T-helper 17 cell (primary cell): ENCODE results near the gene RGL3. TPM values are rescaled to one million over a fixed set of nuclear protein-coding genes. Genes with fewer than 3 reads are reported as not detected.

Source experiments
- ATAC-seq: fragments of 150-1000 bp; cut with Tn5 transposase; 2 replicates; pipeline ENCODE4 v1.10.0; 2021; ENCODE audit warnings: mild to moderate bottlenecking, moderate library complexity
- DNase-seq, 3 donors: peaks; one replicate each; pipeline versions ENCODE4 v3.0.0 to v3.0.0-alpha.2; 2020 to 2021
- H3K9me3 ChIP-seq: one replicate; pipeline ENCODE4 v1.7.0; 2013; ENCODE audit warnings: low read length, mild to moderate bottlenecking; ENCODE audit not compliant: control insufficient read depth, poor library complexity, severe bottlenecking
- H3K27ac Mint-ChIP-seq: one replicate; pipeline ENCODE4 v1.8.0; 2022; ENCODE audit warnings: mild to moderate bottlenecking, moderate library complexity, mixed read lengths
- H3K27me3 Mint-ChIP-seq: one replicate; pipeline ENCODE4 v1.8.0; 2022; ENCODE audit warnings: mixed read lengths
- H3K36me3 Mint-ChIP-seq: one replicate; pipeline ENCODE4 v1.8.0; 2022; ENCODE audit warnings: low read depth, mixed read lengths
- H3K4me1 Mint-ChIP-seq: one replicate; pipeline ENCODE4 v1.8.0; 2022; ENCODE audit warnings: mild to moderate bottlenecking, mixed read lengths
- H3K4me3 Mint-ChIP-seq: one replicate; pipeline ENCODE4 v1.8.0; 2022; ENCODE audit warnings: mild to moderate bottlenecking, moderate library complexity, mixed read lengths
- total RNA-seq, 4 donors: library from RNA in 2 of 4; stranded (reverse) in 2 of 4; gene quantifications; one replicate each; pipeline ENCODE4 v1.2.3 and lab custom pipeline; 2022 to 2026

RGL3 gene
- total RNA-seq, 2 donors from 2014 or later: not detected

DNA sequence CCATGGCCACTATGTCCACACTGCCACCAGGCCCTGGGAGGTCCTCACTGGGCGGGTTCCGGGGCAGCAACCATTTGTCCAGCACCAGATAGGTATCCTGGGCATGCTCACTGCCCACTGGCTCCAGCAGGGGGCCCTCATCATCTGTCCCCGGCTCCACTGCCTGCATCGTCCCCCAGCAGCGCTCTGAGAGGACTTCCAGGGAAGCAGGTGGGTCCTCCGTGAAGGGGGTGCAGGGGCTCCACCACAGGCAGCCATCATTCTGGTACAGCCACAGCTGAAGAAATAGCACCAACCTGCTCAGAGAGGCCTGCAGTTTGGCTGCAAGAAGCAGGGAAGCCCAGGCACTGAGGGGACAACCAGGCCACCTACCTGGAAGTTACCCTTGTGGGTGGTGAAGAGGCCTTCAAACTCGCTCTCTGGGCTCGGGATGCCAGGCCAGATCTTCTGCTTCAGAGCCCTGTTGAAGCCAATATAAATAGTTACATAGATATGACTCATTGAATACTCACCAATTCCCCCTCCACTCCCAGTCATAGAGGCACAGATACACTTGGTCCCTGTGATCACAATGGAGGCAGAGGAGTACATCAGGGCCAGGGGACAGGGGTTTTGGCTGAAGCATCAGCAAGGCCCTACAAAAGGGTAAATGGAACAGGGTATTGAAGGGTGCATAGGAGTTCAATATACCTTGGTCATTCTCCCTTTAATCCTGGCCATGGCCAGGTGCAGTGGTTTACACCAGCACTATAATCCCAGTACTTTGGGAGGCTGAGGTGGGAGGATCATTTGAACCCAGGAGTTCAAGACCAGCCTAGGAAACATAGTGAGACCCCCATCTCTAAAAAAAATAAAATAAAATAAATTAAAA, 40.6 kb downstream of the RGL3 start:
- Mint-ChIP-seq H3K4me3 (no peak overlapping the region), H3K36me3 (peaks cover 2% of the 10 kb centered on the region), H3K27me3 (peaks cover 13% of the 10 kb centered on the region), H3K4me1 (peaks cover 34% of the 10 kb centered on the region), H3K27ac (peak overlapping the region; percentile 57)
- DNase-seq (no peak), ATAC-seq (no peak)
- no peaks in the 10 kb centered on the region for H3K9me3 ChIP-seq

- ATAC-seq: no peak
- peaks cover 2% of the 10 kb centered on the region for H3K36me3 Mint-ChIP-seq
- DNase-seq: no peak
- H3K27me3 Mint-ChIP-seq: peaks cover 9% of the 10 kb centered on the region
- H3K27ac Mint-ChIP-seq: no peak overlapping the region
- peaks cover 38% of the 10 kb centered on the region for H3K4me1 Mint-ChIP-seq
- H3K9me3 ChIP-seq: no peaks in the 10 kb centered on the region
- no peak overlapping the region for H3K4me3 Mint-ChIP-seq
Measured at GRCh38 chr19:11377756-11378155, 41.4 kb downstream of the RGL3 start.

DNA sequence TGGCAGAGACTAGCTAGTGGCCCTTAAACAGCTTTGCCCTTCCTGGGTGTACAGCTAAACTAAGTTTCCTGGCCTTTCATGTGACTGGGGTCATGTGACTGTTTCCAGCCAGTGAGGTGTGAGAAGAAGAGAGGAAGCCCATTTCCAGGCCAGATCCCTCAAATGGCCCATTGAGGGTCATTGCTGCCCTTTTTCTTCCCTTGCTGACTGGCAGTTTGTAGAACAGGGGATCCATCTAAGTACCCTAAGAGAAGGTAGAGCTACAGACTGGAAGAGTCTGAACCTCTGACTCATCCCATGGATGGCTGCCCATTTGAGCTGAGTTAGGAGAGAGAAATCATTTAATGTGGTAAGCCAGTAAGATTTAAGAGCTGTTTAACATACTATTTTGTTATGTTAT, 41.9 kb downstream of the RGL3 start:
- Mint-ChIP-seq H3K27me3 (peaks cover 6% of the 10 kb centered on the region), H3K4me3 (no peak overlapping the region), H3K36me3 (peaks cover 2% of the 10 kb centered on the region), H3K4me1 (peaks cover 38% of the 10 kb centered on the region), H3K27ac (peak overlapping the region; percentile 2)
- DNase-seq (no peak), ATAC-seq (no peak)
- H3K9me3 ChIP-seq: no peaks in the 10 kb centered on the region

DNA sequence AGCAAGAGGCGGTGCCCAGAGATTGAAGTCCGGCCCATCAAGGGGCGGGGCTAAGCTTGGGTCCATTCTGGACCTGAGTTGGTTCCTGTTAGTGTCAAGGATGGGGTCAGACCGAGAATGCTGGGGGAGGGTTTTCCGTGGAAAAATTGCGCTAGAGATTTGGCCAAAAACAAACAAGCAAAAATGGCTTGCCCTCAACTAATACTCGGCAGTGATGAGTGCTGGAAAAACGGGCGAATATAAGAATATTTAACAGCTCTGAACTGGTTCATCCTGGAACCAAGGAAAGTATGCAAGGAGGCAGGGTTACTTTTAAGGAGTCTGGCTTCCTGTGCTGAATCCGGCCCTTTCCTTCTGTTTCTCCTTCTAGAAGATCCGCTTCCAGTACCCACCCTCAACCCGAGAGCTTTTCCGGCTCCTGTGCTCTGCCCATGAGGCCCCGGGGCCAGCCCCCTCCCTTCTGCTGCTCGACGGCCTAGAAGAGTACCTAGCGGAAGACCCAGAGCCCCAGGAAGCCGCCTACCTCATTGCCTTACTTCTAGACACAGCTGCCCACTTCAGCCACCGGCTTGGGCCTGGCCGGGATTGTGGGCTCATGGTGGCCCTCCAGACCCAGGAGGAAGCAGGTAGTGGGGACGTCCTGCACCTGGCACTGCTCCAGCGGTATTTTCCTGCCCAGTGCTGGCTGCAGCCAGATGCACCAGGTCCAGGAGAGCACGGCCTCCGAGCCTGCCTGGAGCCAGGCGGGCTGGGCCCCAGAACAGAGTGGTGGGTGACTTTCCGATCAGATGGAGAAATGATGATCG, 43.8 kb downstream of the RGL3 start:
- Mint-ChIP-seq H3K4me3 (no peak overlapping the region), H3K27ac (no peak overlapping the region)

DNA sequence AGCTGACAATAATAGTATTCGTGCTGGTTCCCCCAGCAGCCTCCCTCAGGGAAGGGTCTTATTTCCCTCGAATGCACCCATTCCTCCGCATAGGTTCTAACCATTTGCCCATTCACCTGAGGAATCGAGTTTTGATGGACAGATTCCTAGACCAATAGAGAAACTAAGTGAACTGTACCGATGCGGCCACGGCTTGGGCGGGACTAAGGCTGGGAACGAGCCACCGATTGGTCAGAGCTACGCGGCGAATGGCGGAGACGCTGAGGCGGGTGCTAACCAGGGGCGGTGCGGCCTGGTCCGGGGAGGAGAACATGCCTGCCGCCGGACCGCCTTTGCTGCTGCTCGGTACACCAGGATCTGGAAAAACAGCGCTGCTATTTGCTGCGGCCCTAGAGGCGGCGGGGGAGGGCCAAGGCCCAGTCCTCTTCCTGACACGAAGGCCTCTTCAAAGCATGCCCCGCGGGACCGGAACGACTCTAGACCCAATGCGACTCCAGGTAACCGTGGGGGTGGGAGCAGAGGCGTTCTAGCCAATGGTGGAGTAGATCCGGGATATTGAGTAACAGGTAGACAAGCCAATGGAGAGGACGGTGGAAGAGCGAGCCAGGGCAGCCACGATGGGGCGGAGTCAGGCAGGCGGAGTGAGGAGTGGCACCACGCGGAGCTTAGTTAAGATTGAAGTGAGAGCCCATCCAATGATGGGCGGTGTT, 44.5 kb downstream of the RGL3 start, which contains the start of gene SWSAP1:
Gene SWSAP1, plus strand, starts transcription at position 234 of the 710 bp plus-strand sequence. Its CDS starts 15 bp downstream, at position 249.
- Mint-ChIP-seq H3K4me1 (peaks cover 22% of the 10 kb centered on the region), H3K27me3 (no peaks in the 10 kb centered on the region), H3K4me3 (no peak within 1 kb of the TSS), H3K27ac (no peak within 1 kb of the TSS), H3K36me3 (peaks cover 7% of the 10 kb centered on the region)
- H3K9me3 ChIP-seq: no peaks in the 10 kb centered on the region
- DNase-seq (peak; percentile 90 to 95 (median 93)), ATAC-seq (peak; percentile 91)

More for the DNA sequence above, 43.8 kb downstream of the RGL3 start:
- ATAC-seq (peak; percentile 52), DNase-seq (peak; percentile 53 to 61 (median 61))
- no peaks in the 10 kb centered on the region for H3K9me3 ChIP-seq
- Mint-ChIP-seq H3K36me3 (peaks cover 7% of the 10 kb centered on the region), H3K27me3 (no peaks in the 10 kb centered on the region), H3K4me1 (peaks cover 28% of the 10 kb centered on the region)

DNA sequence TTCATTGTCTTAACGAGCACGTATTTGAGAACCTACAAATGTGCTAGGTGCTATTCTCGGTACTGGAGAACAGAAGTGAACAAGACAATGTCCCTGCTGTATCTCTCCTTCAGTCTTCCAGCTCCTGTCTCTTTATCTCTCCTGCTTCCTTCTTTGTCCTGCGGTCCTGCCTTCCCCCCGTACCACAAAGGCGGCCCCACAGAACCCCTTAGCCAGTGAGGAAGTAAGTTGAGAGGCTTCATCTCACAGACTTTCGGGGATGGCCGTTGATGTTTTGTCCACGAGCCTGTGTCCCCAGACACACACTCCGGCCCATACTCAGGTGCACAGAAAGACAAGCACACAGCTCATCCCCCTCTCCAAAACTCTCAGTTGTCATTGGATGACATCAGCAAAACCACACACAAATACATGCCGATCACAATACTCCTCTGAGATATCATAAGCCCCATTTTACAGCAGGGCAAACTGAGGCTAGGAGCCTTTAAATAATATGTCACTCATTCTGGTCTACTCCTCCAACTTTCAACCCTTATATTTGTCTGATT, 45.2 kb downstream of the RGL3 start:
- ATAC-seq: no peak

GRCh38 chr19:11373166-11373884, 45.8 kb downstream of the RGL3 start:
- H3K4me1 Mint-ChIP-seq: peaks cover 22% of the 10 kb centered on the region
- peaks cover 7% of the 10 kb centered on the region for H3K36me3 Mint-ChIP-seq
- no peak overlapping the region for H3K27ac Mint-ChIP-seq
- peak overlapping the region; percentile 69 for H3K4me3 Mint-ChIP-seq
- no peaks in the 10 kb centered on the region for H3K9me3 ChIP-seq
- ATAC-seq: no peak
- no peaks in the 10 kb centered on the region for H3K27me3 Mint-ChIP-seq
- no peak for DNase-seq

More for the DNA sequence above, 45.2 kb downstream of the RGL3 start:
- H3K4me1 Mint-ChIP-seq: peaks cover 22% of the 10 kb centered on the region
- H3K27ac Mint-ChIP-seq: no peak overlapping the region
- no peak for DNase-seq
- H3K27me3 Mint-ChIP-seq: no peaks in the 10 kb centered on the region
- no peaks in the 10 kb centered on the region for H3K9me3 ChIP-seq
- no peak overlapping the region for H3K4me3 Mint-ChIP-seq
- H3K36me3 Mint-ChIP-seq: peaks cover 7% of the 10 kb centered on the region

- no peak overlapping the region for H3K27ac Mint-ChIP-seq
- H3K9me3 ChIP-seq: no peaks in the 10 kb centered on the region
- H3K4me3 Mint-ChIP-seq: no peak overlapping the region
- H3K36me3 Mint-ChIP-seq: peaks cover 4% of the 10 kb centered on the region
- ATAC-seq (no peak), DNase-seq (no peak)
- H3K4me1 Mint-ChIP-seq: peaks cover 11% of the 10 kb centered on the region
- H3K27me3 Mint-ChIP-seq: no peaks in the 10 kb centered on the region
Measured at GRCh38 chr19:11370744-11371143, 48.4 kb downstream of the RGL3 start.

DNA sequence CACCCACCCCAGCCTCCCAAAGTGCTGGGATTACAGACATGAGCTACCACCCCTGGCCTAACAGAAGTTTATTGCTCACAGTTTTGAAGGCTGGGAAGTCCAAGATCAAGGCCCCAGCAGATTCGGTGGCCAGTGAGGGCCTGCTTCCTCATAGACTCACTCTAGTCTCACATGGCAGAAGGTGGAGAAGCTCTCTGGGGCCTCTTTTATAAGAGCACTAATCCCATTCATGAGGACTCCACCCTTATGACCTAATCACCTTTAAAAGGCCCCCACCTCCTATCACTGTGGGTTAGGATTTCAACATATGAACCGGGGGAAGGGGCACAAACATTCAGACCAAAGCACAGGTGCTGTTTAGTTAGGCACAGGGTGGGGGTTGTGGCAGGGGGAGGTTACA, 51.6 kb downstream of the RGL3 start:
- ATAC-seq (no peak), DNase-seq (no peak)
- Mint-ChIP-seq H3K4me3 (no peak overlapping the region), H3K36me3 (peaks cover 4% of the 10 kb centered on the region), H3K27ac (no peak overlapping the region), H3K27me3 (no peaks in the 10 kb centered on the region), H3K4me1 (peaks cover 5% of the 10 kb centered on the region)
- H3K9me3 ChIP-seq: no peaks in the 10 kb centered on the region

GRCh38 chr19:11365557-11366117, 53.5 kb downstream of the RGL3 start:
- no peaks in the 10 kb centered on the region for H3K9me3 ChIP-seq
- H3K4me1 Mint-ChIP-seq: peaks cover 2% of the 10 kb centered on the region
- peaks cover under 1% of the 10 kb centered on the region for H3K36me3 Mint-ChIP-seq
- DNase-seq: no peak
- H3K27me3 Mint-ChIP-seq: no peaks in the 10 kb centered on the region
- no peak for ATAC-seq
- no peak overlapping the region for H3K27ac Mint-ChIP-seq
- H3K4me3 Mint-ChIP-seq: no peak overlapping the region

- peaks cover 2% of the 10 kb centered on the region for H3K4me1 Mint-ChIP-seq
- no peaks in the 10 kb centered on the region for H3K9me3 ChIP-seq
- no peak overlapping the region for H3K27ac Mint-ChIP-seq
- DNase-seq: no peak
- ATAC-seq: no peak
- H3K27me3 Mint-ChIP-seq: no peaks in the 10 kb centered on the region
- H3K4me3 Mint-ChIP-seq: no peak overlapping the region
- H3K36me3 Mint-ChIP-seq: no peaks in the 10 kb centered on the region
Measured at GRCh38 chr19:11364935-11365334, 54.2 kb downstream of the RGL3 start.

- Mint-ChIP-seq H3K27me3 (no peaks in the 10 kb centered on the region), H3K4me1 (peaks cover 2% of the 10 kb centered on the region), H3K36me3 (no peaks in the 10 kb centered on the region), H3K27ac (no peak overlapping the region), H3K4me3 (no peak overlapping the region)
- no peak for DNase-seq
- no peak for ATAC-seq
- H3K9me3 ChIP-seq: no peaks in the 10 kb centered on the region
Measured at GRCh38 chr19:11364296-11364904, 54.7 kb downstream of the RGL3 start.
